GM21717 (cell line): ENCODE results near the gene TEDC2.
A peak's percentile ranks its signal among the peaks of the same experiment; 100 is the strongest.
"Not testable (repeated sequence)": the region's sequence is repeated elsewhere in the genome, so short reads cannot be mapped to it uniquely, and the experiment has no call there.

Experiments used
- ATAC-seq: cut with Tn5 transposase; IDR thresholded peaks from one replicate; pipeline ENCODE4 v1.9.1; 2021; ENCODE audit warnings: mild to moderate bottlenecking, moderate library complexity; ENCODE audit not compliant: unreplicated experiment

TEDC2 gene

GRCh38 chr16:2475413-2476344 is 15.8 kb downstream of the TEDC2 start:
- ATAC-seq: peak; percentile 7

GRCh38 chr16:2476345-2476720 is 16.4 kb downstream of the TEDC2 start:
- no peak for ATAC-seq

- no peak for ATAC-seq
Measured at GRCh38 chr16:2476741-2477140, 16.8 kb downstream of the TEDC2 start.

- ATAC-seq: no peak
Measured at GRCh38 chr16:2477327-2477726, 17.4 kb downstream of the TEDC2 start.

GRCh38 chr16:2478279-2478678 is 18.4 kb downstream of the TEDC2 start:
- ATAC-seq: no peak

GRCh38 chr16:2479996-2480395 is 20.1 kb downstream of the TEDC2 start:
- not testable (repeated sequence) for ATAC-seq

- ATAC-seq: no peak
Measured at GRCh38 chr16:2480948-2481347, 21.0 kb downstream of the TEDC2 start.

GRCh38 chr16:2481676-2482075 is 21.8 kb downstream of the TEDC2 start:
- ATAC-seq: no peak

- no peak for ATAC-seq
Measured at GRCh38 chr16:2482249-2482648, 22.3 kb downstream of the TEDC2 start.

GRCh38 chr16:2482708-2483534 is 23.0 kb downstream of the TEDC2 start:
- no peak for ATAC-seq

GRCh38 chr16:2483939-2484897 is 24.3 kb downstream of the TEDC2 start:
- no peak for ATAC-seq

GRCh38 chr16:2484898-2485508 is 25.1 kb downstream of the TEDC2 start:
- no peak for ATAC-seq

- no peak for ATAC-seq
Measured at GRCh38 chr16:2485811-2486507, 26.1 kb downstream of the TEDC2 start.

GRCh38 chr16:2486645-2487516 is 27.0 kb downstream of the TEDC2 start:
- ATAC-seq: peak; percentile 49

- no peak for ATAC-seq
Measured at GRCh38 chr16:2487517-2487842, 27.6 kb downstream of the TEDC2 start.

- ATAC-seq: no peak
Measured at GRCh38 chr16:2487903-2488531, 28.1 kb downstream of the TEDC2 start.

GRCh38 chr16:2489581-2489980 is 29.7 kb downstream of the TEDC2 start:
- no peak for ATAC-seq
